IMR-90 (cell line): ENCODE measurements around the gene PRR29. TPM values are rescaled to one million over a fixed set of nuclear protein-coding genes. Genes with fewer than 3 reads are reported as not detected.

Source experiments
- ATAC-seq: fragments of 200-7000 bp; cut with Tn5 transposase; 2 replicates; pipeline ENCODE4 v1.9.1; 2020; ENCODE audit warnings: low read depth, mild to moderate bottlenecking, moderate library complexity
- BruUV-seq: library from RNA; stranded (reverse); fragments of 400-500 nt; replicated peaks from 2 replicates; lab custom pipeline; 2021; lab: Mats Ljungman, UMichigan
- CTCF ChIA-PET: fragments of 300-600 bp; formaldehyde crosslinking; extraction: SDS; loops from one replicate; lab custom pipeline; 2021; ENCODE audit warnings: antibody characterized with exemption; lab: Yijun Ruan, JAX
- POLR2A ChIA-PET: fragments of 300-600 bp; sonication (Branson Sonifier 250); formaldehyde crosslinking; loops from one replicate; lab custom pipeline; 2022; ENCODE audit warnings: antibody characterized with exemption; ENCODE audit not compliant: unreplicated experiment; lab: Charles Lee
- DNase-seq: peaks from one replicate; pipeline ENCODE4 v3.0.0; 2013
- H2AFZ ChIP-seq: replicated peaks from 2 replicates; pipeline ENCODE3; 2013; ENCODE audit warnings: low read length, mild to moderate bottlenecking; ENCODE audit not compliant: poor library complexity
- H2AK5ac ChIP-seq: 2 replicates; pipeline ENCODE4 v1.6.1; 2013; ENCODE audit warnings: low read depth, low read length, inconsistent platforms
- H2AK9ac ChIP-seq: replicated peaks from 2 replicates; pipeline ENCODE3; 2013; ENCODE audit warnings: mild to moderate bottlenecking, low read depth, low read length, moderate library complexity; ENCODE audit not compliant: poor library complexity
- H2BK120ac ChIP-seq: 2 replicates; pipeline ENCODE4 v1.6.1; 2013; ENCODE audit warnings: low read depth, low read length, inconsistent platforms
- H2BK15ac ChIP-seq: 3 replicates; pipeline ENCODE4 v1.6.1; 2013; ENCODE audit warnings: low read depth, low read length, inconsistent platforms
- H2BK20ac ChIP-seq: 2 replicates; pipeline ENCODE4 v1.6.1; 2013; ENCODE audit warnings: low read depth, mild to moderate bottlenecking, inconsistent platforms, low read length, moderate library complexity
- H2BK5ac ChIP-seq: 2 replicates; pipeline ENCODE4 v1.6.1; 2013; ENCODE audit warnings: mild to moderate bottlenecking, low read depth, low read length, inconsistent platforms; ENCODE audit not compliant: poor library complexity, severe bottlenecking
- H3K14ac ChIP-seq: replicated peaks from 2 replicates; pipeline ENCODE4 v1.6.1; 2013; ENCODE audit warnings: low read depth, low read length, inconsistent platforms
- H3K18ac ChIP-seq: 2 replicates; pipeline ENCODE4 v1.6.1; 2013; ENCODE audit warnings: low read depth, low read length, control low read depth
- H3K23ac ChIP-seq: 2 replicates; pipeline ENCODE4 v1.6.1; 2013; ENCODE audit warnings: low read depth, low read length, inconsistent platforms
- H3K27ac ChIP-seq: 2 replicates; pipeline ENCODE4 v1.5.1; 2013; ENCODE audit warnings: mild to moderate bottlenecking, control low read depth, low read length; ENCODE audit not compliant: insufficient read depth
- H3K27me3 ChIP-seq: 2 replicates; pipeline ENCODE4 v1.6.1; 2013; ENCODE audit warnings: low read length; ENCODE audit not compliant: control insufficient read depth, insufficient read depth
- H3K36me3 ChIP-seq: 2 replicates; pipeline ENCODE4 v1.6.1; 2013; ENCODE audit warnings: low read length, mixed read lengths; ENCODE audit not compliant: control insufficient read depth, insufficient read depth
- H3K4ac ChIP-seq: 2 replicates; pipeline ENCODE4 v1.6.1; 2013; ENCODE audit warnings: low read depth, low read length, inconsistent platforms
- H3K4me1 ChIP-seq: 2 replicates; pipeline ENCODE4 v1.6.1; 2013; ENCODE audit warnings: low read length, mixed read lengths; ENCODE audit not compliant: control insufficient read depth, insufficient read depth
- H3K4me2 ChIP-seq: 2 replicates; pipeline ENCODE4 v1.6.1; 2013; ENCODE audit warnings: low read depth, mild to moderate bottlenecking, control low read depth, low read length, moderate library complexity
- H3K4me3 ChIP-seq: 2 replicates; pipeline ENCODE4 v1.5.1; 2013; ENCODE audit warnings: low read depth, mild to moderate bottlenecking, control low read depth, low read length, moderate library complexity; ENCODE audit not compliant: insufficient read depth
- H3K56ac ChIP-seq: 2 replicates; pipeline ENCODE4 v1.6.1; 2013; ENCODE audit warnings: low read length, inconsistent platforms; ENCODE audit not compliant: insufficient read depth; ENCODE audit errors: extremely low read depth
- H3K79me1 ChIP-seq, 2 experiments: 2 replicates each; pipeline ENCODE4 v1.6.1; 2013; ENCODE audit warnings: low read length in 2 of 2, inconsistent platforms in 1 of 2, low read depth in 1 of 2
- H3K9ac ChIP-seq: 2 replicates; pipeline ENCODE4 v1.6.1; 2013; ENCODE audit warnings: low read depth, low read length, control low read depth
- H3K9me1 ChIP-seq: 2 replicates; pipeline ENCODE4 v1.6.1; 2013; ENCODE audit warnings: low read length, inconsistent platforms; ENCODE audit not compliant: insufficient read depth
- H3K9me3 ChIP-seq: 2 replicates; pipeline ENCODE4 v1.6.1; 2013; ENCODE audit warnings: low read length; ENCODE audit not compliant: control insufficient read depth, insufficient read depth
- H4K20me1 ChIP-seq: 2 replicates; pipeline ENCODE4 v1.6.1; 2013; ENCODE audit warnings: low read length, inconsistent platforms; ENCODE audit not compliant: insufficient read depth
- H4K5ac ChIP-seq: 2 replicates; pipeline ENCODE4 v1.6.1; 2013; ENCODE audit warnings: mild to moderate bottlenecking, low read depth, low read length, control low read depth
- H4K8ac ChIP-seq, 2 experiments: 2 replicates each; pipeline ENCODE4 v1.6.1; 2013; ENCODE audit warnings: low read depth in 2 of 2, low read length in 2 of 2, control low read depth in 1 of 2, inconsistent platforms in 1 of 2
- H4K91ac ChIP-seq: 2 replicates; pipeline ENCODE4 v1.6.1; 2013; ENCODE audit warnings: low read depth, low read length, inconsistent platforms; ENCODE audit not compliant: insufficient read depth
- CHD1 ChIP-seq: IDR thresholded peaks from 2 replicates; pipeline ENCODE4 v1.6.1; 2012; ENCODE audit warnings: low read depth, low read length, improper control_type of control experiment
- RFX5 ChIP-seq: IDR thresholded peaks from 2 replicates; pipeline ENCODE4 v1.8.0; 2012; ENCODE audit warnings: low read depth, mild to moderate bottlenecking, low read length, moderate library complexity
- WGBS, 2 experiments: methylation state at CpG; one replicate each; pipeline versions ENCODE4 v1.1.5 to v1.1.7; 2013; ENCODE audit warnings: missing lambda C conversion rate in 2 of 2; ENCODE audit not compliant: insufficient read length in 1 of 2; ENCODE audit errors: extremely low coverage in 2 of 2; 5-methylcytosine and 5-hydroxymethylcytosine counted together
- dilution Hi-C: fragments of 300-500 bp; cut with HindIII; formaldehyde crosslinking; loops from one replicate; pipeline ENCODE4 v1.14.3; 2018; ENCODE audit warnings: low sequenced_read_pairs; ENCODE audit not compliant: unreplicated experiment
- in situ Hi-C: fragments of 300-500 bp; cut with MboI; formaldehyde crosslinking; loops from 3 replicates; pipeline ENCODE4 v1.14.3; 2019; ENCODE audit warnings: low sequenced_read_pairs, inconsistent platforms, mixed read lengths
- intact Hi-C: fragments of 100-400 bp; cut with micrococcal nuclease; formaldehyde crosslinking; loops from 2 replicates; pipeline ENCODE4 v1.10.0; 2022
- polyA plus RNA-seq, 3 experiments: library from polyadenylated mRNA; depleted of rRNA; stranded (reverse); fragments of >200 nt; gene quantifications; 2 replicates each; pipeline ENCODE4 v1.2.3, GENCODE V29; 2012; ENCODE audit warnings: low replicate concordance in 1 of 3
- total RNA-seq: library from RNA; depleted of rRNA; stranded (reverse); fragments of >200 nt; gene quantifications from 2 replicates; pipeline ENCODE4 v1.2.3, GENCODE V29; 2012

Gene PRR29
- total and polyA plus RNA-seq, 2 of the 4 experiments (the other 2 are of a cell fraction): under 0.01 to 0.17 TPM

DNA sequence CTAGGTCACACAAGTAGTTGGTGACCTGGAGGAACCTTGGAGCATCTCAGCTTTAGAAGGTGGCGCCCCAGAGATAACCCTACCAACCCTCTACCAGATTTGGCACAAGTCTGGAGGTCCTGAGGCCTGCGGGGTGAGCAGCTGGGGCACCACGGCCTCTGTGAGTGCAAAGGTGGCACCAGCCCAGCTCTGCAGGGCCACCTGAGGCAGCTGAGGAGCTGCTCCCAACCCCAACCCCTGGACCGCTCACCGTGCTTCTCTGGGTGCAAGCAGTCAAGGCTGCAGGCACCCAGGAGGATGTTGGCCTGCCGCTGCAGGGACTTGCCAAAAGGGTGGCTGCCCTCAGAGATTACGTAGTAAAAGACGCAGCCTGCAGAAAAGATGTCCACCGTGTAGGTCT is 50.7 kb downstream of the PRR29 start:
- Histone ChIP-seq H3K4me3 (no peak overlapping the region), H2BK120ac (no peak overlapping the region), H2AK9ac (no peak overlapping the region), H4K91ac (no peak overlapping the region), H3K27me3 (no peaks in the 10 kb centered on the region), H2AK5ac (no peak overlapping the region), H2BK15ac (no peak overlapping the region), H3K4me2 (no peak overlapping the region), H3K27ac (no peak overlapping the region), H3K79me1 (no peaks in the 10 kb centered on the region), H3K9me3 (no peaks in the 10 kb centered on the region), H3K4ac (no peak overlapping the region), H3K36me3 (peaks cover 52% of the 10 kb centered on the region), H3K9ac (no peak overlapping the region), H3K4me1 (no peaks in the 10 kb centered on the region), H3K9me1 (peaks cover 2% of the 10 kb centered on the region; the same call in 1 of the 2 replicates), H2BK5ac (no peak overlapping the region), H3K18ac (no peak overlapping the region), H4K5ac (no peak overlapping the region), H4K20me1 (no peaks in the 10 kb centered on the region), H4K8ac (no peak overlapping the region), H2AFZ (no peak overlapping the region), H2BK20ac (no peak overlapping the region), H3K56ac (no peak overlapping the region), H3K14ac (no peak overlapping the region), H3K23ac (no peak overlapping the region)
- no peak for TF ChIP-seq RFX5
- no peak for TF ChIP-seq CHD1
- ATAC-seq (no peak), DNase-seq (no peak)
- no CpG with 5 or more reads among the region's 9 CpGs for WGBS, 2 experiments
- CTCF ChIA-PET: interaction anchor here (1.1 kb wide), 1 partner anchor 81 kb away, joined by 3 read pairs; no protein-coding TSS in a partner anchor
- intact Hi-C loops (no loop called here), in situ Hi-C loops (no loop called here), dilution Hi-C loops (no loop called here)
- POLR2A ChIA-PET: no interaction called here
- no TSS peak for BruUV-seq
